Right ventricle myocardium inferior (tissue), 1 donor: Measurements from ENCODE around the gene ICAM2. TPM values are rescaled to one million over a fixed set of nuclear protein-coding genes. Genes with fewer than 3 reads are reported as not detected.

Experiments used
- ATAC-seq: fragments of 200-7000 bp; cut with Tn5 transposase; one replicate; pipeline ENCODE4 v1.9.1; 2020; ENCODE audit warnings: mild to moderate bottlenecking, moderate library complexity
- DNase-seq: peaks from one replicate; pipeline ENCODE4 v3.0.0; 2021; ENCODE audit errors: missing footprints
- intact Hi-C: fragments of 100-400 bp; cut with DNase I; formaldehyde crosslinking; loops from one replicate; pipeline ENCODE4 v1.11.0; 2022
- total RNA-seq: library from RNA; stranded (reverse); fragmentation: NEBNext Ultra II Directional; extraction: Animal tissue kit (Norgen Biotek cat#: 25700); gene quantifications from one replicate; pipeline ENCODE4 v1.2.1, GENCODE V29; 2021
- donor health status: DM: no; HTN: yes; CAD: no; lungs with severe emphysema.

The ICAM2 gene
- total RNA-seq, 1 donor from 2014 or later = 38.0 TPM

GRCh38 chr17:63962298-63962744 lies 58.1 kb downstream of the ICAM2 start:
- no peak for ATAC-seq
- no peak for DNase-seq
- intact Hi-C loops = no loop called here

- DNase-seq (peak; percentile 78), ATAC-seq (peak; percentile 75)
- intact Hi-C loops = no loop called here
Observed at GRCh38 chr17:63961355-63962212, 58.8 kb downstream of the ICAM2 start.

GRCh38 chr17:63960430-63960829 lies 60.0 kb downstream of the ICAM2 start:
- intact Hi-C loops = no loop called here
- DNase-seq (no peak), ATAC-seq (no peak)

- DNase-seq = no peak
- no peak for ATAC-seq
- intact Hi-C loops = no loop called here
Observed at GRCh38 chr17:63960006-63960405, 60.4 kb downstream of the ICAM2 start.

GRCh38 chr17:63956296-63956920 lies 64.0 kb downstream of the ICAM2 start:
- ATAC-seq (no peak), DNase-seq (no peak)
- intact Hi-C loops = no loop called here

GRCh38 chr17:63955791-63956190 lies 64.6 kb downstream of the ICAM2 start:
- intact Hi-C loops = no loop called here
- ATAC-seq = no peak
- DNase-seq = no peak

- intact Hi-C loops = no loop called here
- no peak for DNase-seq
Observed at GRCh38 chr17:63955232-63955631, 65.2 kb downstream of the ICAM2 start.

GRCh38 chr17:63954402-63955063 lies 65.9 kb downstream of the ICAM2 start:
- ATAC-seq (peak; percentile 41), DNase-seq (no peak)
- intact Hi-C loops = no loop called here

More at GRCh38 chr17:63955232-63955631, 65.2 kb downstream of the ICAM2 start:
- no peak for ATAC-seq

Other genes with a start within 250 kb of the ICAM2 start
- gene CCDC47, start 247.0 kb downstream of the ICAM2 start, total RNA-seq = 90.5 TPM
- 45.9 TPM for gene DDX42, start 246.5 kb downstream of the ICAM2 start, total RNA-seq
- 145 TPM for gene PSMC5, start 193.2 kb downstream of the ICAM2 start, total RNA-seq
- 34.2 TPM for gene FTSJ3, start 193.0 kb downstream of the ICAM2 start, total RNA-seq
- gene SMARCD2, start 177.9 kb downstream of the ICAM2 start, total RNA-seq = 29.2 TPM
- not detected for gene CSH2, start 147.0 kb downstream of the ICAM2 start, total RNA-seq
- gene GH2, start 138.7 kb downstream of the ICAM2 start, total RNA-seq = not detected
- gene CSH1, start 124.1 kb downstream of the ICAM2 start, total RNA-seq = not detected
- gene CSHL1, start 109.4 kb downstream of the ICAM2 start, total RNA-seq = not detected
- gene GH1, start 101.8 kb downstream of the ICAM2 start, total RNA-seq = not detected
- gene CD79B, start 88.3 kb downstream of the ICAM2 start, total RNA-seq = 6.9 TPM
- 0.32 TPM for gene SCN4A, start 47.7 kb downstream of the ICAM2 start, total RNA-seq
- 0.51 TPM for gene PRR29, start 22.3 kb downstream of the ICAM2 start, total RNA-seq
- gene ERN1, start 109.5 kb upstream of the ICAM2 start, total RNA-seq = 7.1 TPM
- gene TEX2, start 242.6 kb upstream of the ICAM2 start, total RNA-seq = 56.1 TPM